Mammary epithelial cell (primary cell): ENCODE measurements around the gene STK32C.

Experiments used
- EZH2 ChIP-seq: IDR thresholded peaks from 2 replicates; pipeline ENCODE4 v1.6.1; 2012; ENCODE audit warnings: low read length, inconsistent platforms, borderline replicate concordance
- TF ChIP-seq, protein P1 (sequence below), 2 donors: IDR thresholded peaks in 1 of 2; conservative IDR thresholded peaks in 1 of 2; 2 replicates each; pipeline ENCODE4 v1.5.1; 2011 to 2012; ENCODE audit warnings: inconsistent platforms in 2 of 2, low read length in 2 of 2, mild to moderate bottlenecking in 2 of 2, control low read depth in 1 of 2, low read depth in 1 of 2; ENCODE audit not compliant: insufficient read depth in 1 of 2; ENCODE audit errors: extremely low read depth in 1 of 2

DNA sequence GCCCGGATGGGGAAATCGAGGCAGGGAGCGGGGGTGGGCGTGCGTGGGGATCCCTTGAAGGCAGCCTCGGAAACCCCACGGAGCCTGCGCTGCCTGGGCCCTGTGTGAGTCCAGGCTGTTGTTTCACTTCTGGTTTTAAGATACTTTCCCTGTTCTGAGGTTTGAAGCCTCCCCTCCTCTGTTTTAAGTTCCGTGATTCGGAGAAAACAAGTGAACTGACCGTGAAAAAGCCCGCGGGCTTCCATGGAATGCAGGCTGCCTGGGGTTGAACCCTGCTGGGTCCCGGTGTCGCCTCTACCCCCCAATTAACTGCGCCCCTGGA lies 24.6 kb upstream of the STK32C start:
- TF ChIP-seq, protein P1, sequence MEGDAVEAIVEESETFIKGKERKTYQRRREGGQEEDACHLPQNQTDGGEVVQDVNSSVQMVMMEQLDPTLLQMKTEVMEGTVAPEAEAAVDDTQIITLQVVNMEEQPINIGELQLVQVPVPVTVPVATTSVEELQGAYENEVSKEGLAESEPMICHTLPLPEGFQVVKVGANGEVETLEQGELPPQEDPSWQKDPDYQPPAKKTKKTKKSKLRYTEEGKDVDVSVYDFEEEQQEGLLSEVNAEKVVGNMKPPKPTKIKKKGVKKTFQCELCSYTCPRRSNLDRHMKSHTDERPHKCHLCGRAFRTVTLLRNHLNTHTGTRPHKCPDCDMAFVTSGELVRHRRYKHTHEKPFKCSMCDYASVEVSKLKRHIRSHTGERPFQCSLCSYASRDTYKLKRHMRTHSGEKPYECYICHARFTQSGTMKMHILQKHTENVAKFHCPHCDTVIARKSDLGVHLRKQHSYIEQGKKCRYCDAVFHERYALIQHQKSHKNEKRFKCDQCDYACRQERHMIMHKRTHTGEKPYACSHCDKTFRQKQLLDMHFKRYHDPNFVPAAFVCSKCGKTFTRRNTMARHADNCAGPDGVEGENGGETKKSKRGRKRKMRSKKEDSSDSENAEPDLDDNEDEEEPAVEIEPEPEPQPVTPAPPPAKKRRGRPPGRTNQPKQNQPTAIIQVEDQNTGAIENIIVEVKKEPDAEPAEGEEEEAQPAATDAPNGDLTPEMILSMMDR (conservative IDR thresholded peaks at IDR 0.05 in 1 of 2, IDR thresholded peaks at IDR 0.05 in 1 of 2; ENCODE audit: extremely low read depth in 1 of 2, insufficient read depth in 1 of 2, low read depth in 1 of 2, low read length in 2 of 2): no peak
- no peak for TF ChIP-seq EZH2
